MM.1S (cell line): Measurements from ENCODE around the gene CYP46A1.

Experiments
- DNase-seq: peaks from one replicate; pipeline ENCODE4 v3.0.0-alpha.2; 2015
- H2AFZ ChIP-seq: fragments of 300-600 bp; sonication (generic); 2 replicates; pipeline ENCODE4 v1.6.0; 2016; ENCODE audit warnings: antibody characterized with exemption, low read length
- H3F3A ChIP-seq: fragments of 300-600 bp; sonication (generic); 2 replicates; pipeline ENCODE4 v1.6.1; 2016; ENCODE audit warnings: mild to moderate bottlenecking, antibody characterized with exemption, low read length, moderate library complexity, mixed read lengths; ENCODE audit not compliant: insufficient read depth
- H3K27ac ChIP-seq: fragments of 300-600 bp; sonication (generic); 2 replicates; pipeline ENCODE4 v1.5.1; 2016; ENCODE audit warnings: mild to moderate bottlenecking, low read length
- H3K27me3 ChIP-seq: fragments of 300-600 bp; sonication (generic); replicated peaks from 2 replicates; pipeline ENCODE4 v1.6.0; 2016; ENCODE audit warnings: low read length; ENCODE audit not compliant: insufficient read depth
- H3K36me3 ChIP-seq: fragments of 300-600 bp; sonication (generic); replicated peaks from 2 replicates; pipeline ENCODE4 v1.6.1; 2016; ENCODE audit warnings: mild to moderate bottlenecking, low read length, mixed read lengths; ENCODE audit not compliant: insufficient read depth
- H3K4me1 ChIP-seq: fragments of 300-600 bp; sonication (generic); 2 replicates; pipeline ENCODE4 v1.6.1; 2016; ENCODE audit warnings: low read length, mixed read lengths
- H3K4me2 ChIP-seq: fragments of 300-600 bp; sonication (generic); 2 replicates; pipeline ENCODE4 v1.6.0; 2016; ENCODE audit warnings: low read depth, low read length
- H3K4me3 ChIP-seq: fragments of 300-600 bp; sonication (generic); 2 replicates; pipeline ENCODE4 v1.5.1; 2016; ENCODE audit warnings: low read length, mixed read lengths
- H3K79me2 ChIP-seq: fragments of 300-600 bp; sonication (generic); 2 replicates; pipeline ENCODE4 v1.6.1; 2016; ENCODE audit warnings: mixed run types, low read length, mixed read lengths
- H3K9ac ChIP-seq: fragments of 300-600 bp; sonication (generic); 2 replicates; pipeline ENCODE4 v1.6.1; 2016; ENCODE audit warnings: low read length, mixed read lengths
- H3K9me2 ChIP-seq: fragments of 300-600 bp; sonication (generic); replicated peaks from 2 replicates; pipeline ENCODE4 v1.6.1; 2016; ENCODE audit warnings: mild to moderate bottlenecking, low read length, mixed read lengths; ENCODE audit not compliant: insufficient read depth
- H3K9me3 ChIP-seq: fragments of 300-600 bp; sonication (generic); replicated peaks from 2 replicates; pipeline ENCODE4 v1.6.1; 2016; ENCODE audit warnings: mild to moderate bottlenecking, low read length, mixed read lengths; ENCODE audit not compliant: insufficient read depth
- H4K20me1 ChIP-seq: fragments of 300-600 bp; sonication (generic); 2 replicates; pipeline ENCODE4 v1.6.1; 2016; ENCODE audit warnings: mild to moderate bottlenecking, low read length, moderate library complexity, mixed read lengths; ENCODE audit not compliant: insufficient read depth
- EZH2 ChIP-seq: fragments of 300-600 bp; sonication (generic); optimal IDR thresholded peaks from 2 replicates; pipeline ENCODE3; 2017; ENCODE audit warnings: low read depth, mild to moderate bottlenecking, antibody characterized with exemption, low read length, mixed read lengths
- EZH2phosphoT487 ChIP-seq: fragments of 300-600 bp; sonication (generic); IDR thresholded peaks from 2 replicates; pipeline ENCODE4 v1.6.1; 2018; ENCODE audit warnings: antibody characterized with exemption, low read length
- TF ChIP-seq, protein P1 (sequence below): fragments of 300-600 bp; sonication (generic); IDR thresholded peaks from 2 replicates; pipeline ENCODE4 v1.5.1; 2016; ENCODE audit warnings: antibody characterized with exemption, low read length, mixed read lengths

Gene CYP46A1

DNA sequence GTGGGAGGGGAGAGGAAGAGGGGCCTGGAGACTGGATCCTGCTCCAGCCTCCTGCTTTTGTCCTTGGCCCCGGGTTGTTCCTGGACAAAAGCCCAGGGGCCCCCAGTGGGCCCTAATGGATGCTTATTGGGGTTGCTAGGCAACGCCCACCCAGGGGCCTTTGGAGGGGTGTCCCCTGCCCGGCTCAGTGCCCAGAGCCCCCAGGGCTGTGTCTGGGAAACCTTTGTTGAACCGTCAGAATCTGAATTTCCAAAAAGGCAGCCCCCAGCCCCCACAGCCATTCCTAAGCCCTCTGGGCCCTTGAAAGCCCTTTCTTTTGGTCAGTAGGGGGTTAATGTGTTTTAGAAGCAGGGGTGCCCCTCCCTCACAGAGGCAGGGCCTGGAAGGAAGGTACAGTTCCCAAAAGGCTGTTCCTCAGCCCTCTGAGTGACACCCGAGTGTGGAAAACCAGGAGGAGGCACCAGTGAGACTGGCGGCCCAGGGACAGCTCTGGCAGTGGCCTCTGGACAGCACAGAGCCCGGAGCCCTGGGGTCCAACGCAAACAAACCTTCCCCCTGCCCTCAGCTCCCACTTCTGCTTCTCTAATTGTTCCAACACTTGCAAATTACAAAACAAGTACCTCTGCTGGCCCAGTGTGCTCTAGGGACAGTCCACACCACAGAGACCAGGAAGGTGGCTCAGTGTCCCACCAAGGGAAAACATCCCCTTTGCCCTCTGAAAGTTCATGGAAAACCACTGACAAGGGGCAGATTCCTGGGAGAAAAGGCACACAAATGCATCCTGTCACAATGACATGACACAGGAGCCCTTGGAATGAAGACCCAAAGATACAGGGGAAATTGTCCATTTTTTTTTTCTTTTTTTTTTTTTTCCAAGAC is 19.8 kb upstream of the CYP46A1 start:
- Histone ChIP-seq H3K9me3 (no peaks in the 10 kb centered on the region), H3K9ac (no peak overlapping the region), H3K79me2 (no peaks in the 10 kb centered on the region), H3K36me3 (no peaks in the 10 kb centered on the region), H3K4me3 (no peak overlapping the region), H2AFZ (no peak overlapping the region), H3F3A (no peaks in the 10 kb centered on the region), H3K4me2 (no peak overlapping the region), H3K4me1 (no peaks in the 10 kb centered on the region), H3K27ac (no peak overlapping the region), H3K27me3 (no peaks in the 10 kb centered on the region), H3K9me2 (no peaks in the 10 kb centered on the region), H4K20me1 (no peaks in the 10 kb centered on the region)
- DNase-seq, result no peak
- TF ChIP-seq EZH2, result no peak
- TF ChIP-seq, protein P1, sequence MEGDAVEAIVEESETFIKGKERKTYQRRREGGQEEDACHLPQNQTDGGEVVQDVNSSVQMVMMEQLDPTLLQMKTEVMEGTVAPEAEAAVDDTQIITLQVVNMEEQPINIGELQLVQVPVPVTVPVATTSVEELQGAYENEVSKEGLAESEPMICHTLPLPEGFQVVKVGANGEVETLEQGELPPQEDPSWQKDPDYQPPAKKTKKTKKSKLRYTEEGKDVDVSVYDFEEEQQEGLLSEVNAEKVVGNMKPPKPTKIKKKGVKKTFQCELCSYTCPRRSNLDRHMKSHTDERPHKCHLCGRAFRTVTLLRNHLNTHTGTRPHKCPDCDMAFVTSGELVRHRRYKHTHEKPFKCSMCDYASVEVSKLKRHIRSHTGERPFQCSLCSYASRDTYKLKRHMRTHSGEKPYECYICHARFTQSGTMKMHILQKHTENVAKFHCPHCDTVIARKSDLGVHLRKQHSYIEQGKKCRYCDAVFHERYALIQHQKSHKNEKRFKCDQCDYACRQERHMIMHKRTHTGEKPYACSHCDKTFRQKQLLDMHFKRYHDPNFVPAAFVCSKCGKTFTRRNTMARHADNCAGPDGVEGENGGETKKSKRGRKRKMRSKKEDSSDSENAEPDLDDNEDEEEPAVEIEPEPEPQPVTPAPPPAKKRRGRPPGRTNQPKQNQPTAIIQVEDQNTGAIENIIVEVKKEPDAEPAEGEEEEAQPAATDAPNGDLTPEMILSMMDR, result no peak
- no peak for TF ChIP-seq EZH2phosphoT487

- no peak overlapping the region for H3K27ac ChIP-seq
- H2AFZ ChIP-seq, result no peak overlapping the region
- DNase-seq, result no peak
These were observed 19.2 kb upstream of the CYP46A1 start for GRCh38 chr14:99664937-99665273.

DNA sequence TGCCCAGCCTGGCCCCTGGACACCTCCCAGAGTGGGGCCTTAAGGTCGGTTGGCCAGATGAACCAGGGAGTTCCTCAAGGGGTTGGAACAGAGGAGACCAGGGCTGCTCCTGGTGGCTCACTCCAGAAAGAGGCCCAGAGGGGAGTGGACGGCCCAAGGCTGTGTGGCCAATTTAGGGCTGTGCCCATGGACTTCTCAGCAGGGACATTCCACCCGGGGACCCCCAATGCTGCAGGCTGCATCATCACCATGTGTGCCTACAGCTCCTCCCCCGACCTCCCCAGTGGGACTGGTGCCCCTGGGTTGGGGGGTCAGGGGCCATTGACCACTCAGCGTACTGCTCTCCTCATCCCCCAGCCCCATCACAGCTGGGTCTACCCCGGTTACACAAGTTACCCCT is 17.6 kb upstream of the CYP46A1 start:
- no peaks in the 10 kb centered on the region for H3K79me2 ChIP-seq
- H3K9ac ChIP-seq, result no peak overlapping the region
- no peaks in the 10 kb centered on the region for H3K27me3 ChIP-seq
- H2AFZ ChIP-seq, result no peak overlapping the region
- TF ChIP-seq, protein P1, result no peak
- TF ChIP-seq EZH2phosphoT487, result no peak
- H3K4me1 ChIP-seq, result no peaks in the 10 kb centered on the region
- H3K4me2 ChIP-seq, result no peak overlapping the region
- no peaks in the 10 kb centered on the region for H4K20me1 ChIP-seq
- H3F3A ChIP-seq, result no peaks in the 10 kb centered on the region
- no peaks in the 10 kb centered on the region for H3K9me3 ChIP-seq
- H3K27ac ChIP-seq, result no peak overlapping the region
- DNase-seq, result no peak
- H3K9me2 ChIP-seq, result no peaks in the 10 kb centered on the region
- no peak overlapping the region for H3K4me3 ChIP-seq
- H3K36me3 ChIP-seq, result no peaks in the 10 kb centered on the region

More at GRCh38 chr14:99664937-99665273, 19.2 kb upstream of the CYP46A1 start:
- H3K4me2 ChIP-seq, result no peak overlapping the region
- H4K20me1 ChIP-seq, result no peaks in the 10 kb centered on the region
- no peak overlapping the region for H3K4me3 ChIP-seq
- H3K9me3 ChIP-seq, result no peaks in the 10 kb centered on the region
- no peak for TF ChIP-seq EZH2
- TF ChIP-seq, protein P1, result no peak
- no peak for TF ChIP-seq EZH2phosphoT487
- H3F3A ChIP-seq, result no peaks in the 10 kb centered on the region
- no peaks in the 10 kb centered on the region for H3K27me3 ChIP-seq
- no peaks in the 10 kb centered on the region for H3K79me2 ChIP-seq
- no peaks in the 10 kb centered on the region for H3K4me1 ChIP-seq
- H3K9ac ChIP-seq, result no peak overlapping the region
- H3K9me2 ChIP-seq, result no peaks in the 10 kb centered on the region
- no peaks in the 10 kb centered on the region for H3K36me3 ChIP-seq
